CD4-positive, alpha-beta T cell treated with Interleukin-6 at 100 ng/mL for 8 hours (primary cell): ENCODE results near the gene LRSAM1.

ENCODE experiments used
- DNase-seq: peaks from one replicate; pipeline ENCODE4 v3.0.0-alpha.2; 2020; ENCODE audit warnings: mixed read lengths, low spot score

Gene LRSAM1

GRCh38 chr9:127550751-127551150, 99.4 kb downstream of the LRSAM1 start:
- no peak for DNase-seq
